ENCODE measurements around the gene SNX8. TPM values are rescaled to one million over a fixed set of nuclear protein-coding genes. Genes with fewer than 3 reads are reported as not detected.

SNX8 gene
- total RNA-seq, 1 donor from 2014 or later, result 8.3 TPM

- TF ChIP-seq CTCF (IDR thresholded peaks at IDR 0.05), result no peak
- TF ChIP-seq POLR2AphosphoS5 (IDR thresholded peaks at IDR 0.05; ENCODE audit: insufficient read depth in 1 of 2, low read depth in 1 of 2), result no peak
- TF ChIP-seq POLR2A (IDR thresholded peaks at IDR 0.05), result no peak
- Histone ChIP-seq H3K27ac (no peak overlapping the region), H3K4me3 (no peak overlapping the region), H3K9me3 (no peaks in the 10 kb centered on the region), H3K36me3 (peaks cover 0 to 16% of the 10 kb centered on the region in 2 donors), H3K27me3 (no peaks in the 10 kb centered on the region), H3K4me1 (peaks cover 12% of the 10 kb centered on the region)
- no peak for DNase-seq (ENCODE audit: extremely low spot score in 2 of 2)
- intact Hi-C loops (cut with DNase I), result no loop called here
Observed at GRCh38 chr7:2251841-2252771, 62.1 kb downstream of the SNX8 start.

GRCh38 chr7:2251381-2251780 is 62.9 kb downstream of the SNX8 start:
- peaks cover 12% of the 10 kb centered on the region for H3K4me1 ChIP-seq
- peaks cover 0 to 8% of the 10 kb centered on the region in 2 donors for H3K36me3 ChIP-seq
- no peak for DNase-seq (ENCODE audit: extremely low spot score in 2 of 2)
- H3K4me3 ChIP-seq, result no peak overlapping the region
- intact Hi-C loops (cut with DNase I), result no loop called here
- H3K27me3 ChIP-seq, result no peaks in the 10 kb centered on the region
- no peaks in the 10 kb centered on the region for H3K9me3 ChIP-seq
- no peak overlapping the region for H3K27ac ChIP-seq
- no peak for TF ChIP-seq POLR2A (IDR thresholded peaks at IDR 0.05)
- no peak for TF ChIP-seq POLR2AphosphoS5 (IDR thresholded peaks at IDR 0.05; ENCODE audit: insufficient read depth in 1 of 2, low read depth in 1 of 2)
- TF ChIP-seq CTCF (IDR thresholded peaks at IDR 0.05), result no peak

GRCh38 chr7:2249744-2250323 is 64.4 kb downstream of the SNX8 start:
- intact Hi-C loops (cut with DNase I), result no loop called here
- Histone ChIP-seq H3K4me1 (peaks cover 12% of the 10 kb centered on the region), H3K36me3 (no peaks in the 10 kb centered on the region), H3K9me3 (no peaks in the 10 kb centered on the region), H3K27me3 (no peaks in the 10 kb centered on the region), H3K27ac (peak overlapping the region; percentile 73), H3K4me3 (no peak overlapping the region)
- no peak for DNase-seq (ENCODE audit: extremely low spot score in 2 of 2)
- TF ChIP-seq POLR2AphosphoS5 (IDR thresholded peaks at IDR 0.05; ENCODE audit: insufficient read depth in 1 of 2, low read depth in 1 of 2) (no peak), CTCF (IDR thresholded peaks at IDR 0.05) (no peak), POLR2A (IDR thresholded peaks at IDR 0.05) (no peak)

GRCh38 chr7:2248984-2249694 is 65.1 kb downstream of the SNX8 start:
- TF ChIP-seq POLR2A (IDR thresholded peaks at IDR 0.05) (no peak), POLR2AphosphoS5 (IDR thresholded peaks at IDR 0.05; ENCODE audit: insufficient read depth in 1 of 2, low read depth in 1 of 2) (peak in 1 of 2 donors; percentile 34)
- intact Hi-C loops (cut with DNase I), result no loop called here
- DNase-seq (ENCODE audit: extremely low spot score in 2 of 2), result no peak
- Histone ChIP-seq H3K27me3 (no peaks in the 10 kb centered on the region), H3K4me3 (no peak overlapping the region), H3K36me3 (no peaks in the 10 kb centered on the region), H3K9me3 (no peaks in the 10 kb centered on the region), H3K27ac (peak overlapping the region; percentile 73), H3K4me1 (peaks cover 12% of the 10 kb centered on the region)

Measured in vagina (tissue), 2 donors.